K562 (cell line): ENCODE results near the gene STYX. TPM values are rescaled to one million over a fixed set of nuclear protein-coding genes. Genes with fewer than 3 reads are reported as not detected.

Source experiments
- GABPB1 ChIP-seq: sonication (generic); formaldehyde crosslinking; IDR thresholded peaks from 2 replicates; pipeline ENCODE4 v1.8.0; 2022; ENCODE audit warnings: mild to moderate bottlenecking, missing genetic modification reagents
- GTF2E2 ChIP-seq: fragments of 200-800 bp; sonication (Bioruptor generic); IDR thresholded peaks from 2 replicates; pipeline ENCODE4 v1.6.1; 2016; ENCODE audit warnings: missing genetic modification characterization, missing compliant biosample characterization
- MYC ChIP-seq, 2 experiments: fragments of 250-450 bp in 1 of 2; sonication (Bioruptor Pico) in 1 of 2; IDR thresholded peaks; 2 replicates each; pipeline versions ENCODE4 v1.5.1 to v1.6.1; 2012 to 2021; ENCODE audit warnings: low read depth in 2 of 2, borderline replicate concordance in 1 of 2, improper control_type of control experiment in 1 of 2, low read length in 1 of 2, mild to moderate bottlenecking in 1 of 2, moderate library complexity in 1 of 2
- polyA plus RNA-seq, 8 experiments: library from polyadenylated mRNA; depleted of rRNA in 4 of 8; stranded (reverse) in 5 of 8; unstranded in 3 of 8; fragments of >200 nt; fragmentation: Nextera tagmentation in 2 of 8; fragmentation: Illumina TruSeq in 1 of 8; extraction: Ambion mirVana in 2 of 8; extraction: Trizol in 1 of 8; gene quantifications; 2 replicates each; pipeline versions ENCODE4 v1.2.1 to v1.2.3, GENCODE V29; 2011 to 2014; ENCODE audit warnings: inconsistent platforms in 1 of 8, missing spikeins in 1 of 8
- total RNA-seq, 7 experiments: library from RNA; depleted of rRNA in 6 of 7; stranded (reverse); fragments of >200 nt in 6 of 7; fragmentation: Illumina TruSeq in 2 of 7; extraction: Trizol in 2 of 7; gene quantifications; 2 replicates each; pipeline versions ENCODE4 v1.2.1 to v1.2.3, GENCODE V29; 2011 to 2021; ENCODE audit warnings: low replicate concordance in 1 of 7
- TF ChIP-seq, protein P1 (sequence below): fragments of 450-650 bp; IDR thresholded peaks from 2 replicates; pipeline ENCODE4 v1.6.1; 2018; ENCODE audit not compliant: partially characterized antibody
- TF ChIP-seq, protein P2 (sequence below), 2 experiments: fragments of 450-650 bp; IDR thresholded peaks; 2 replicates each; pipeline ENCODE4 v1.6.1; 2018; ENCODE audit warnings: mild to moderate bottlenecking in 2 of 2, low read depth in 1 of 2; ENCODE audit not compliant: partially characterized antibody in 2 of 2

The STYX gene
- total and polyA plus RNA-seq, 9 of the 15 experiments (the other 6 are each of a cell fraction or from before 2014, with no cell fraction given) = 5.0 to 15.4 (median 10.6) TPM

DNA sequence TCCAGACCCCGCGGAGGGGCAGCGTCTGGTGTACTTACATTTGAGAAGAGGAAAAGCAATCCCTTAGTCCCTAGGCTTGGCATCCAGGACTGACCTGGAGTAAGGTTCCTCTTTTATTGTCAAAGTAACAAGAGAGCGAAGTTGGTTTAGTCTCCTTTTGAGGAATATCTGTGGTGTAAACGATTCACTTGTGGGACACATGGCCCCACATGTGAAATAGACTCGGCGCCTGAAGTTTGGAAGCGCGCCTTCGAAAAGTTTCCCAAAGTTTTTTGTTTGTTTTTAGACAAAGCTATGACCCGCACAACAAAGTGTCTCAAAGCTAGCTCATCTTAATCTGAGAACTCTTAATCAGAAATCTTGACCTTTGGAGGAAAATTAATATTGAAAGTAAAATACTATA, 744 bp downstream of the STYX start (continued):
- TF ChIP-seq, protein P1, sequence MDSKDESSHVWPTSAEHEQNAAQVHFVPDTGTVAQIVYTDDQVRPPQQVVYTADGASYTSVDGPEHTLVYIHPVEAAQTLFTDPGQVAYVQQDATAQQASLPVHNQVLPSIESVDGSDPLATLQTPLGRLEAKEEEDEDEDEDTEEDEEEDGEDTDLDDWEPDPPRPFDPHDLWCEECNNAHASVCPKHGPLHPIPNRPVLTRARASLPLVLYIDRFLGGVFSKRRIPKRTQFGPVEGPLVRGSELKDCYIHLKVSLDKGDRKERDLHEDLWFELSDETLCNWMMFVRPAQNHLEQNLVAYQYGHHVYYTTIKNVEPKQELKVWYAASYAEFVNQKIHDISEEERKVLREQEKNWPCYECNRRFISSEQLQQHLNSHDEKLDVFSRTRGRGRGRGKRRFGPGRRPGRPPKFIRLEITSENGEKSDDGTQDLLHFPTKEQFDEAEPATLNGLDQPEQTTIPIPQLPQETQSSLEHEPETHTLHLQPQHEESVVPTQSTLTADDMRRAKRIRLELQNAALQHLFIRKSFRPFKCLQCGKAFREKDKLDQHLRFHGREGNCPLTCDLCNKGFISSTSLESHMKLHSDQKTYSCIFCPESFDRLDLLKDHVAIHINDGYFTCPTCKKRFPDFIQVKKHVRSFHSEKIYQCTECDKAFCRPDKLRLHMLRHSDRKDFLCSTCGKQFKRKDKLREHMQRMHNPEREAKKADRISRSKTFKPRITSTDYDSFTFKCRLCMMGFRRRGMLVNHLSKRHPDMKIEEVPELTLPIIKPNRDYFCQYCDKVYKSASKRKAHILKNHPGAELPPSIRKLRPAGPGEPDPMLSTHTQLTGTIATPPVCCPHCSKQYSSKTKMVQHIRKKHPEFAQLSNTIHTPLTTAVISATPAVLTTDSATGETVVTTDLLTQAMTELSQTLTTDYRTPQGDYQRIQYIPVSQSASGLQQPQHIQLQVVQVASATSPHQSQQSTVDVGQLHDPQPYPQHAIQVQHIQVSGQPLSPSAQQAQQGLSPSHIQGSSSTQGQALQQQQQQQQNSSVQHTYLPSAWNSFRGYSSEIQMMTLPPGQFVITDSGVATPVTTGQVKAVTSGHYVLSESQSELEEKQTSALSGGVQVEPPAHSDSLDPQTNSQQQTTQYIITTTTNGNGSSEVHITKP = peak; percentile 24
- TF ChIP-seq, protein P2, sequence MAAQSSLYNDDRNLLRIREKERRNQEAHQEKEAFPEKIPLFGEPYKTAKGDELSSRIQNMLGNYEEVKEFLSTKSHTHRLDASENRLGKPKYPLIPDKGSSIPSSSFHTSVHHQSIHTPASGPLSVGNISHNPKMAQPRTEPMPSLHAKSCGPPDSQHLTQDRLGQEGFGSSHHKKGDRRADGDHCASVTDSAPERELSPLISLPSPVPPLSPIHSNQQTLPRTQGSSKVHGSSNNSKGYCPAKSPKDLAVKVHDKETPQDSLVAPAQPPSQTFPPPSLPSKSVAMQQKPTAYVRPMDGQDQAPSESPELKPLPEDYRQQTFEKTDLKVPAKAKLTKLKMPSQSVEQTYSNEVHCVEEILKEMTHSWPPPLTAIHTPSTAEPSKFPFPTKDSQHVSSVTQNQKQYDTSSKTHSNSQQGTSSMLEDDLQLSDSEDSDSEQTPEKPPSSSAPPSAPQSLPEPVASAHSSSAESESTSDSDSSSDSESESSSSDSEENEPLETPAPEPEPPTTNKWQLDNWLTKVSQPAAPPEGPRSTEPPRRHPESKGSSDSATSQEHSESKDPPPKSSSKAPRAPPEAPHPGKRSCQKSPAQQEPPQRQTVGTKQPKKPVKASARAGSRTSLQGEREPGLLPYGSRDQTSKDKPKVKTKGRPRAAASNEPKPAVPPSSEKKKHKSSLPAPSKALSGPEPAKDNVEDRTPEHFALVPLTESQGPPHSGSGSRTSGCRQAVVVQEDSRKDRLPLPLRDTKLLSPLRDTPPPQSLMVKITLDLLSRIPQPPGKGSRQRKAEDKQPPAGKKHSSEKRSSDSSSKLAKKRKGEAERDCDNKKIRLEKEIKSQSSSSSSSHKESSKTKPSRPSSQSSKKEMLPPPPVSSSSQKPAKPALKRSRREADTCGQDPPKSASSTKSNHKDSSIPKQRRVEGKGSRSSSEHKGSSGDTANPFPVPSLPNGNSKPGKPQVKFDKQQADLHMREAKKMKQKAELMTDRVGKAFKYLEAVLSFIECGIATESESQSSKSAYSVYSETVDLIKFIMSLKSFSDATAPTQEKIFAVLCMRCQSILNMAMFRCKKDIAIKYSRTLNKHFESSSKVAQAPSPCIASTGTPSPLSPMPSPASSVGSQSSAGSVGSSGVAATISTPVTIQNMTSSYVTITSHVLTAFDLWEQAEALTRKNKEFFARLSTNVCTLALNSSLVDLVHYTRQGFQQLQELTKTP (IDR thresholded peaks at IDR 0.05; ENCODE audit: low read depth in 1 of 2, partially characterized antibody in 2 of 2) = peak in 1 of 2 experiments; percentile 6
- peak; percentile 12; the same call in 1 of the 2 replicates for TF ChIP-seq MYC (IDR thresholded peaks at IDR 0.05; ENCODE audit: low read depth, low read length)
- no peak for TF ChIP-seq MYC (CRISPR knock-in tag; IDR thresholded peaks at IDR 0.05; ENCODE audit: borderline replicate concordance, low read depth)
- no peak for TF ChIP-seq GABPB1 (CRISPR knock-in tag)
- peak; percentile 59 for TF ChIP-seq GTF2E2 (tag)
